Measurements from ENCODE around the gene TMEM232.

GRCh38 chr5:110686270-110686669, 40.2 kb downstream of the TMEM232 start:
- TF ChIP-seq POLR2AphosphoS5 (IDR thresholded peaks at IDR 0.05), result no peak
- no peak for TF ChIP-seq CTCF (IDR thresholded peaks at IDR 0.05)
- no peak for TF ChIP-seq EP300 (IDR thresholded peaks at IDR 0.05)
- TF ChIP-seq POLR2A (IDR thresholded peaks at IDR 0.05), result no peak

Measured in stomach (tissue), 4 donors.